AG04450 (cell line): ENCODE data around the gene LAMB2. TPM values are rescaled to one million over a fixed set of nuclear protein-coding genes. Genes with fewer than 3 reads are reported as not detected.

Experiments
- CTCF ChIA-PET: fragments of 300-600, 350-600 bp; formaldehyde crosslinking; extraction: SDS; loops from one replicate; lab custom pipeline; 2022; ENCODE audit warnings: antibody characterized with exemption, inconsistent platforms; lab: Charles Lee
- POLR2A ChIA-PET: fragments of 350-600 bp; formaldehyde crosslinking; extraction: SDS; loops from one replicate; lab custom pipeline; 2021; ENCODE audit warnings: antibody characterized with exemption, inconsistent platforms; lab: Yijun Ruan, JAX
- DNase-seq: peaks from one replicate; pipeline ENCODE4 v3.0.0-alpha.2; 2011; ENCODE audit warnings: low read depth, low spot score
- H3K27ac ChIP-seq: one replicate; pipeline ENCODE4 v1.5.1; 2012; ENCODE audit warnings: low read depth, low read length, control low read depth
- H3K27me3 ChIP-seq: one replicate; pipeline ENCODE4 v1.6.0; 2012; ENCODE audit warnings: low read length; ENCODE audit not compliant: control insufficient read depth, insufficient read depth
- H3K4me3 ChIP-seq: 2 replicates; pipeline ENCODE4 v1.5.1; 2011; ENCODE audit warnings: mild to moderate bottlenecking, low read depth, low read length, control low read depth
- H3K9me3 ChIP-seq: 2 replicates; pipeline ENCODE4 v1.5.1; 2012; ENCODE audit warnings: low read length; ENCODE audit not compliant: control insufficient read depth, insufficient read depth
- polyA plus RNA-seq: library from polyadenylated mRNA; depleted of rRNA; stranded (reverse); fragments of >200 nt; gene quantifications from 2 replicates; pipeline ENCODE4 v1.2.3, GENCODE V29; 2011
- TF ChIP-seq, protein P1 (sequence below): IDR thresholded peaks from 2 replicates; pipeline ENCODE4 v1.5.1; 2011; ENCODE audit warnings: low read depth, low read length, control low read depth, inconsistent platforms

The LAMB2 gene
- polyA plus RNA-seq, 1 experiment = 470 TPM

DNA sequence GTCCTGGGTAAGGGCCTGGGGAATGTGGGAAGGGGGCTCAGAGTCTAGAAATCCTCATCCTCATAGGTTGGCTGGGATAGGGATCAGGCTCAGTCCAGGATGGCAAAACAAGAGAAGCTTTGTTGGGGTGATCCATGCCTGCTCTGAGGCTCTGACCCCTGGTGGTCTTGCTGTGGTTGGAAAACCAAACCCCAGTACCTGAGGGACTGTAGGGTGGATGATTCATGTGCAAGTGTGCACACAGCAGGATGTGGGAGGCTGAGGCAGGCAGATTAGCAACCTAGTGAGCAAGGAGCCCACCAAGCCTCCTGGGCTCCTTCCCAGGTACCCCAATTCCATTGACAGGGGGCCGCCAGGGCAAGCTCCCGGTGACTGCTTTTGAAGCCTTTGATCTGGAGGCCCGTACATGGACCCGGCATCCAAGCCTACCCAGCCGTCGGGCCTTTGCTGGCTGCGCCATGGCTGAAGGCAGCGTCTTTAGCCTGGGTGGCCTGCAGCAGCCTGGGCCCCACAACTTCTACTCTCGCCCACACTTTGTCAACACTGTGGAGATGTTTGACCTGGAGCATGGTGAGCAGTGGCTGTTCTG, 41.6 kb upstream of the LAMB2 start:
- DNase-seq = no peak
- ChIA-PET POLR2A (no interaction called here), CTCF (no interaction called here)
- H3K27me3 ChIP-seq = no peaks in the 10 kb centered on the region
- H3K4me3 ChIP-seq = no peak overlapping the region
- H3K9me3 ChIP-seq = no peaks in the 10 kb centered on the region
- H3K27ac ChIP-seq = no peak overlapping the region
- TF ChIP-seq, protein P1, sequence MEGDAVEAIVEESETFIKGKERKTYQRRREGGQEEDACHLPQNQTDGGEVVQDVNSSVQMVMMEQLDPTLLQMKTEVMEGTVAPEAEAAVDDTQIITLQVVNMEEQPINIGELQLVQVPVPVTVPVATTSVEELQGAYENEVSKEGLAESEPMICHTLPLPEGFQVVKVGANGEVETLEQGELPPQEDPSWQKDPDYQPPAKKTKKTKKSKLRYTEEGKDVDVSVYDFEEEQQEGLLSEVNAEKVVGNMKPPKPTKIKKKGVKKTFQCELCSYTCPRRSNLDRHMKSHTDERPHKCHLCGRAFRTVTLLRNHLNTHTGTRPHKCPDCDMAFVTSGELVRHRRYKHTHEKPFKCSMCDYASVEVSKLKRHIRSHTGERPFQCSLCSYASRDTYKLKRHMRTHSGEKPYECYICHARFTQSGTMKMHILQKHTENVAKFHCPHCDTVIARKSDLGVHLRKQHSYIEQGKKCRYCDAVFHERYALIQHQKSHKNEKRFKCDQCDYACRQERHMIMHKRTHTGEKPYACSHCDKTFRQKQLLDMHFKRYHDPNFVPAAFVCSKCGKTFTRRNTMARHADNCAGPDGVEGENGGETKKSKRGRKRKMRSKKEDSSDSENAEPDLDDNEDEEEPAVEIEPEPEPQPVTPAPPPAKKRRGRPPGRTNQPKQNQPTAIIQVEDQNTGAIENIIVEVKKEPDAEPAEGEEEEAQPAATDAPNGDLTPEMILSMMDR = no peak

DNA sequence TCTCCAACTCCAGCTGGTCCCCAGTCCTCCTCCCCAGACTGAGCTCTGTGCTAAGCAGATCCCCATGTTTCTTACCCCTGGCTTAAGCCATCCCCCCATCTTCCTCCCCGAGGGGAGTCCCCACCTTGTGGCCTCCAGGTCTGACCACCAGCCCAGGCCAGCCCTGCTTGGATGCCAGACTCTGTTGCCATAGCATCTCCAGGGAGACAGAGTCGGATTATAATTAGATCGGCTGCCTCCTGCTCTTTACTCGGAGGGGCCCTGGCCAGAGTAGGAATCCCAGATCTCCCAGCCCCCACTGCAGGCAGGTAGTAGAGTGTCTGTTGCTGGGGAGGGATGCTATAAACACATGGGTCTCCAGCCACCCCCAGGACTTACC, 40.9 kb upstream of the LAMB2 start:
- no peak for DNase-seq
- CTCF ChIA-PET = no interaction called here
- Histone ChIP-seq H3K27me3 (no peaks in the 10 kb centered on the region), H3K27ac (no peak overlapping the region), H3K9me3 (no peaks in the 10 kb centered on the region), H3K4me3 (no peak overlapping the region)
- TF ChIP-seq, protein P1 = no peak
- POLR2A ChIA-PET = no interaction called here

DNA sequence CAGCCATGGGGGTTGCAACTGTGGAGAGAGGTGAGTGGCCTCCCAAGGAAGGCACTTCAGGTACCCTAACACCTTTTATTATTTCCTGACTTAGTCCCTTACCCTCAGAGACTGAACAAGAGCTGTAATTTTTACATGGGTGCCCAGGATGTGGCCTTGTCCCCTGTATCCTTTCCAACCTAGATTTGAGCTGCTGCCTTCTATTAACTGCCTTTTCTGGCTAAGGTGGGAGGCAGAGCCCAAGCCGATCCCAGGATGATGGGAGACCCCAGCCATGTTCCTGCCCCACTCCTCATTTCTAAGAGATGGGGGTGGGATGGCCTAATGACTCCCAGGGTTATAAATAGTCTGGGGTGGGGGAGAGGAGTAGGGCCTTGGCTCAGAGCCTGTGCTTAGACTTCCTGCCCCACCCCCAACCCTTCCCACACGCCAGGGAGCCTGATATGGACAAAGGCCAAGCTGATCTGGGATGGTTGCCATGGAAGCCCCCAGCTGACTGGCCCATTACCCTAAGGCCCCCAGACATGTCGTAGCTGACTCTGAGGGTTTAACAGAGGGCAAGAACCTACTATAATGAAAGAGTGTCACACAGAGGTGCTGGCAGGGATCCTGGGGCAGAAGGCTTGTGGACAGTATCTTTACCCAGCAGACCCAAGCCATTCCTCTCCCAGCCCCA, 40.4 kb upstream of the LAMB2 start:
- ChIA-PET CTCF (no interaction called here), POLR2A (interaction anchor here (0.5 kb wide), 1 partner anchor 229 kb away, joined by 7 read pairs; no protein-coding TSS in a partner anchor)
- TF ChIP-seq, protein P1 = no peak
- Histone ChIP-seq H3K4me3 (peak overlapping the region; percentile 83), H3K27me3 (no peaks in the 10 kb centered on the region), H3K9me3 (no peaks in the 10 kb centered on the region), H3K27ac (no peak overlapping the region)
- DNase-seq = no peak

DNA sequence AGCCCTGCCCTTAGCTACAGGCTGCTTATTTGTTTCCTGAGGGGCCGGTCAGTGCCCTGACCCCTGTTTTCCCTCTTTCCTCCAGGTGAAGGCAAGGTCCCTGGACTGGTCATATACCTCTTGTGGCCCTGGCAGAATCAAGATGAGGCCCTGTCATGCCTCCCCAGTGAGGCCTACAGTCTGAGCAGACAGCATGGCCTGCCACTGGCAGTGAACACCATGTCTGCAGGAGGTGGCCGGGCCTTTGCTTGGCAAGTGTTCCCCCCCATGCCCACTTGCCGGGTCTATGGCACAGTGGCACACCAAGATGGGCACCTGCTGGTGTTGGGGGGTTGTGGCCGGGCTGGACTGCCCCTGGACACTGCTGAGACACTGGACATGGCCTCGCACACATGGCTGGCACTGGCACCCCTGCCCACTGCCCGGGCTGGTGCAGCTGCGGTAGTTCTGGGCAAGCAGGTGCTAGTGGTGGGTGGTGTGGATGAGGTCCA, 39.7 kb upstream of the LAMB2 start:
- POLR2A ChIA-PET = interaction anchor here (0.5 kb wide), 1 partner anchor 230 kb away, joined by 7 read pairs; no protein-coding TSS in a partner anchor
- no peaks in the 10 kb centered on the region for H3K9me3 ChIP-seq
- no peaks in the 10 kb centered on the region for H3K27me3 ChIP-seq
- no peak overlapping the region for H3K27ac ChIP-seq
- H3K4me3 ChIP-seq = peak overlapping the region; percentile 83
- CTCF ChIA-PET = no interaction called here
- TF ChIP-seq, protein P1 = no peak
- no peak for DNase-seq
